Right lobe of liver (tissue), 4 donors: ENCODE measurements around the gene IFI27.

Source experiments
- POLR2A ChIP-seq: fragments of 450-650 bp; IDR thresholded peaks from one replicate; pipeline ENCODE4 v1.6.1; 2017; ENCODE audit warnings: antibody characterized with exemption, mild to moderate bottlenecking
- TF ChIP-seq, protein P1 (sequence below), 4 donors: fragments of 200-600 bp in 3 of 4; fragments of 450-650 bp in 1 of 4; IDR thresholded peaks; one replicate each; pipeline versions ENCODE4 v1.5.1 to v1.8.0; 2016 to 2022; ENCODE audit warnings: antibody characterized with exemption in 4 of 4, mild to moderate bottlenecking in 2 of 4
- donor health status: DM: no; HTN: no; CAD: no.
- donor health status: DM: no; HTN: no; CAD: no.
- donor health status: DM: no; HTN: yes; CAD: no.

- TF ChIP-seq, protein P1, sequence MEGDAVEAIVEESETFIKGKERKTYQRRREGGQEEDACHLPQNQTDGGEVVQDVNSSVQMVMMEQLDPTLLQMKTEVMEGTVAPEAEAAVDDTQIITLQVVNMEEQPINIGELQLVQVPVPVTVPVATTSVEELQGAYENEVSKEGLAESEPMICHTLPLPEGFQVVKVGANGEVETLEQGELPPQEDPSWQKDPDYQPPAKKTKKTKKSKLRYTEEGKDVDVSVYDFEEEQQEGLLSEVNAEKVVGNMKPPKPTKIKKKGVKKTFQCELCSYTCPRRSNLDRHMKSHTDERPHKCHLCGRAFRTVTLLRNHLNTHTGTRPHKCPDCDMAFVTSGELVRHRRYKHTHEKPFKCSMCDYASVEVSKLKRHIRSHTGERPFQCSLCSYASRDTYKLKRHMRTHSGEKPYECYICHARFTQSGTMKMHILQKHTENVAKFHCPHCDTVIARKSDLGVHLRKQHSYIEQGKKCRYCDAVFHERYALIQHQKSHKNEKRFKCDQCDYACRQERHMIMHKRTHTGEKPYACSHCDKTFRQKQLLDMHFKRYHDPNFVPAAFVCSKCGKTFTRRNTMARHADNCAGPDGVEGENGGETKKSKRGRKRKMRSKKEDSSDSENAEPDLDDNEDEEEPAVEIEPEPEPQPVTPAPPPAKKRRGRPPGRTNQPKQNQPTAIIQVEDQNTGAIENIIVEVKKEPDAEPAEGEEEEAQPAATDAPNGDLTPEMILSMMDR (IDR thresholded peaks at IDR 0.05), result no peak
- no peak for TF ChIP-seq POLR2A
Measured at GRCh38 chr14:94143711-94144110, 33.2 kb downstream of the IFI27 start.
